NCI-H2196 (cell line): ENCODE measurements around the gene PNISR.
"Not testable (repeated sequence)": the region's sequence is repeated elsewhere in the genome, so short reads cannot be mapped to it uniquely, and the experiment has no call there.

Experiments used
- DNase-seq: peaks from one replicate; lab custom pipeline; 2025; ENCODE audit not compliant: unreplicated experiment; lab: John Stamatoyannopoulos, UW

Gene PNISR, protein sequence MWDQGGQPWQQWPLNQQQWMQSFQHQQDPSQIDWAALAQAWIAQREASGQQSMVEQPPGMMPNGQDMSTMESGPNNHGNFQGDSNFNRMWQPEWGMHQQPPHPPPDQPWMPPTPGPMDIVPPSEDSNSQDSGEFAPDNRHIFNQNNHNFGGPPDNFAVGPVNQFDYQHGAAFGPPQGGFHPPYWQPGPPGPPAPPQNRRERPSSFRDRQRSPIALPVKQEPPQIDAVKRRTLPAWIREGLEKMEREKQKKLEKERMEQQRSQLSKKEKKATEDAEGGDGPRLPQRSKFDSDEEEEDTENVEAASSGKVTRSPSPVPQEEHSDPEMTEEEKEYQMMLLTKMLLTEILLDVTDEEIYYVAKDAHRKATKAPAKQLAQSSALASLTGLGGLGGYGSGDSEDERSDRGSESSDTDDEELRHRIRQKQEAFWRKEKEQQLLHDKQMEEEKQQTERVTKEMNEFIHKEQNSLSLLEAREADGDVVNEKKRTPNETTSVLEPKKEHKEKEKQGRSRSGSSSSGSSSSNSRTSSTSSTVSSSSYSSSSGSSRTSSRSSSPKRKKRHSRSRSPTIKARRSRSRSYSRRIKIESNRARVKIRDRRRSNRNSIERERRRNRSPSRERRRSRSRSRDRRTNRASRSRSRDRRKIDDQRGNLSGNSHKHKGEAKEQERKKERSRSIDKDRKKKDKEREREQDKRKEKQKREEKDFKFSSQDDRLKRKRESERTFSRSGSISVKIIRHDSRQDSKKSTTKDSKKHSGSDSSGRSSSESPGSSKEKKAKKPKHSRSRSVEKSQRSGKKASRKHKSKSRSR

DNA sequence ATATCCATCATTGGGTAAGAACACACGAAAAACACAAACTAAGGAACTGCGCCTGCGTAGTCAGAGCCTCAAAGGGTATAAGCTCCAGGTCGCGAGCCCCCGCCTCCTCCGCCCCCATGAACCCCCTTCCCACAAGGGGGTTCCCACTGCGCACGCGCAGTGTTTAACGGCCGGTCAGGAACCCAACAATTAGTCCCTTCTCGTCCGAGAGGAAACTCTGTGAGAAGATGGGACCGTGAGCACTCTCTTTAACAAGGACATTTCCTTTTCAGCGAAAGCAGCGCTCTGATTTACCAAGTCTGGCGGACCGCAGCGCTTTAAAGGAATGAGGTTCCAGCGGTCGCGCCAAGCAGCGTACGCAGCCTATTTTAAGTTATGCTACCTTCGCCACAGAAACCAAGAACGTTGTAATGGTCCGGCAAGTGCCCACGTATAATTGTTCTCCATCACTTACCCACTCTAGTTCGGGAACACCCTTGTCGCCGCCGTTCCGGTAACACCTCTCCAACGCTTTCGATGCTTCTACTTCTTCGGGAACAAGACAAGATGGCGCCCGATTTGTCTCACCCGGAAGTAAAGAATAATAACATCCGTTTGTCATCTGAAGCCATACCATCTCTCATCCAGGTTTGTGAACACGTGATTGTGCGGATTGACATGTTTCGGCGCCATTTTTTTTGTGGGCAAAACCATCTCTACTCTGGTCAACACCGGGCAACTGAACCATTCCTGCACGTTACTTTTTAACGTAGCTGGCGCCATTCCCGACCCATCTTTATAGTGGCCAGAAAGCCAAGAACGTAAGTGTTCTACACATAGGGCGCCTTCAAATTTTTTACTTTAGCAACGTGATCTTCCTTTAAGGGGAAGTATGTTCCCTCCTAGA lies at the start of gene PNISR:
TSS of gene PNISR (minus strand) at position 548 of the 886 bp plus-strand sequence. CDS start 10,649 bp downstream, outside the sequence.
- DNase-seq, result peak; percentile 94

DNA sequence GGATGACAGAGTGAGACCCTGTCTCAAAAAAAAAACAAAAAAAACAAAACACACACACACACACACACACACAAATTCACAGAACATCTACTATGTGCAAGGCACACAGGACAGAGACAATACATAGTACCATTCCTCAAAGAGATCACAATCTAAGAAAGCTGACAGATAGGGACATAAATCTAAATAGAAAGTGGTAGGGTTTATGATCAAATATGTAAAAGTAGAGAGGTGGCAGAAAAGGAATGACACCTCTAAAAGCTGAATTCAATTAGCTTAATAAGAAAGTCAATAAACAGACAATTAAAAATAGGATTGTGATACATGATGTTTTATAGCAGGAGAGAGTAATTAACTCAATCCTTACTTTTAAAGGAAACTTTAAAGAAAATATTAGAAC lies 48.6 kb upstream of the PNISR start:
- no peak for DNase-seq

DNA sequence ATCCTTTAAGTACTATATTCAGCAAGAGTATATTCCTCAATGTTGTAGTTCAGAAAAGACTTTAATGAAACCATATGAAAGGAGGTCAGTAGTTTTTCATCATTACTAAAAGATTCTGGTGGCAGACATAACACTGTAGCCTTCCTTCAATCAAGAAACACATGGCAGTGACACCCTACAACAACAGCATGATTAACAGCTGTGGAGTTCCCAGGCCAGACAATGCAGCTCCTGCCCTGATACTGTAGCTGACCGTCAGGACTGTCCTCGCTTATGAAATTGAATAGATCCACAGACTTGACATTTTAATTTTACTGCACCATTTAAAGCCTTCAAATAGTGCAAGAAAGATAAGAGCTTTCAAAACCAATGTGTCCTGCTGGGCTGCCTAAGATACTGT lies 46.5 kb upstream of the PNISR start:
- no peak for DNase-seq

DNA sequence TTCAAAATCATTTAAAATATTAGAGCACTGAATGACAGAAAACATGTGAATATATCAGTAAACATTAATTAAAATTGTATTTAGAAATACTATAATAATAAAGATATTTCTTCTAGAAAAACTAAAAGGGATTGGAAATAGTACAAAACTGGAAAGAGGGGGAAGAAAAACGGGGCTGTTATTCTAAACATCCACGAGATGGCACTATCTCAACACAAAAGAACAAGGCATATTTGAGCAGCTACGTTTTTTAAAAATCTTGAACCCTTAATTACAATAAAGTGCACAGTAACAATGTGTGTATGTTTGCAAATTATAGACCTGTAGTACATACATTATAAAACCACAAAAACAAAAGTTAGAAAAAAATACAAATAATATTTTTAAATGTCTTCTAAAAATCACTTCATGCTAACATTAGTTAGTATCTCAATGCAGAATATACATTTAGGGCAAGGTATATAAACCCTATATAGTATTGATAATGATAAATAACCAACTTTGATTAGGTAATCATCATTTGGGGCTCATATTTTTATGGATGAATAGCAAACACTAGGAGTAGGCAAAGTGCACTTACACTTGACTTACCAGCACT lies 42.5 kb upstream of the PNISR start:
- DNase-seq, result peak; percentile 38

DNA sequence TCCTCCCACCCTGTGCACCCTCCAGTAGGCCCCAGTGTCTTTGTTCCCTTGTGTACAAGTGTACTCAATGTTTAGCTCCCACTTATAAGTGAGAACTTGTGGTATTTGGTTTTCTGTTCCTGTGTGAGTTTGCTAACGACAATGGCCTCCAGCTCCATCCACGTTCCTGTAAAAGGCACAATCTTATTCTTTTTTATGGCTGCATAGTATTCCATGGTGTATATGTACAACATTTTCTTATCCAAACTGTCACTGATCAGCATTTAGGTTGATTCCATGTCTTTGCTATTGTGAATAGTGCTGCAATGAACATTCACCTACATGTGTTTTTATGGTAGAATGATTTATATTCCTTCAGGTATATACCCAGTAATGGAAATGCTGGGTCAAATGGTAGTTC lies 34.0 kb upstream of the PNISR start:
- not testable (repeated sequence) for DNase-seq

DNA sequence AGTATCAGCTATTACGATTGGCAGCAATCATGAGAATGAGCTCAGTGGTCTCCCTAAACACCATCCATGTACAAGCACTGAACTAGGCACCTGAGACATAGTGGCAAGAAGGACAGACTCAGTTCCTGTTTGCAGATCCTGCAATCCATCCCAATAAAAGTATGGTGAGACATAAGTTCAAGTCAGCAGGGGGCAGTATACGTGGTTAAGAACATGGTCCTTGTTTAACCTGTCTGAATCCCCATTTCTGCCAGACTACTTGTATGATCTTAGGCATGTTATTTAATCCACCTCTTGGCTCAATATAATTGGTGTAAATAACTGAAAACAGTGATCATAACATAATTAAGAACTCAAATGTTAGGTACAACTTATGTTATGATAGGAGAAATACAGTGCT lies 33.2 kb upstream of the PNISR start:
- peak; percentile 7 for DNase-seq

DNA sequence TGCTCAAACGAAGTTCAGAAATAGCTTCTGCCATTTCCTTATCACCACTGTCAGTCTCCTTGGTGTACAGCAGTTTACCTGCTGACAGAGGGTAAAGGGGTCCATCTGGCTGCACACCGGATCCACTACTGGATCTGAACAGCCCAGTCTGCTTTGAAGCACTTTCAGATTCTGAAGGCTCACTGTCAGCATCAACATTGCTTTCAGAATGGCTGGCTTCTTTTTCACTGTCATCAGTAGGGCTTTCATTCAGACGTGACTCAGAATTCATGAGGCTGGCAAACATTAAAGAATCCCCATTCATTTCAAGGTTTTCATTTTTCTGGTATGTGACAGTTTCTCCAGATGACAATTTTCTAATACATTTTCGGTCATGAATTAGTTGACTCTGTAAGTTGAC lies 21.0 kb upstream of the PNISR start:
- no peak for DNase-seq

DNA sequence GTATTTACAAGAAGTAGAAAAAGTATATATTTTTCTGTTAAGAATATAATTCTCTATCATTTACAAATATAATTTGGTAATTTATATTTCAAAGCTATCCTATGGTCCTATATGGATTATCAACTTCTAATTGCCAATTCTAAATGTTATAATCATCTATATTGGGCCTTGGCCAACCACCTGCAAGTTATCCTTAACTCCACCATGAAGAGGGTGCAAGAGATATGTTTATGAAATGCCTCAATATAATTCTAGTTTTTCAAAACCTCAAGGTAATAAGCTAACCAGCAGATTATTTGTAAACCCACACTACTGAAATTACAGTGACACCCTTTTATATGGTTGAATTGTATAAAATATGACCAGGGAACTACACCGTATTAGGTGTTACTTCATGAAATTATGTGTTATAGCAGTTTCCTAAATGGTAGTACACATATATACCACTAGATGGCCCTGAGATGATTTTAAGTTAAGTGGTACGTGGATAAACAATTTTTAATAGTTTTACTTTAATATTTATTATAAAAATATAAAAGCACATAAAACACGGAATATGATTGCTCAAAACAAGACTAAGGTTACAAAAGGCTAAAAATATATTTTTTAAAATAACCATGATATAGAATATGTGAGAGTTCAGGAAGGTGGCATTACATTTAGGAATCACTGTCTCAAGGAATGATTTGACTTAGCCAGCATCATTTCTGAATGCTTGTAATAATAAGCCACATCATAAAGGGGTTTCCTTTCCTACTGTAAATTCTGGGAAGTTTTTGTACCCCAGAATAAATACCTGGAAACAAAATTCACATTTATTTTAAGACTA lies 9.8 kb upstream of the PNISR start:
- peak; percentile 16 for DNase-seq

DNA sequence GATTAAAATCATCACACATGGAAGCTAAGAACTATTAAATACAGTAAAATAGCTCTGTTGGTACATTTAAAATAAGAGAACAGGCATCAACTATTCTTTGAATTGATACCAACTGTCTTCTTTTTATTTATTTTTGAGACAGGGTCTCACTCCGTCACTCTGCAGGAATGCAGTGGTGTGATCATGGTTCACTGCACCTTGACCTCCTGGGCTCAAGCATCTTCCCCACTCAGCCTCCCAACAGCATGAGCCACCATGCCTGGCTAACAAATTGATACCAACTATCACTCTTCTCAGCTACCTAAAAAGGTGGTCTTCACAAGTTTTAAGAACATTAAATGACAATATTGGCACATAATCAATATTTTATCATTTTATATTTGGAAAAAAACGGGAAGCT lies 7.8 kb upstream of the PNISR start:
- DNase-seq, result no peak

DNA sequence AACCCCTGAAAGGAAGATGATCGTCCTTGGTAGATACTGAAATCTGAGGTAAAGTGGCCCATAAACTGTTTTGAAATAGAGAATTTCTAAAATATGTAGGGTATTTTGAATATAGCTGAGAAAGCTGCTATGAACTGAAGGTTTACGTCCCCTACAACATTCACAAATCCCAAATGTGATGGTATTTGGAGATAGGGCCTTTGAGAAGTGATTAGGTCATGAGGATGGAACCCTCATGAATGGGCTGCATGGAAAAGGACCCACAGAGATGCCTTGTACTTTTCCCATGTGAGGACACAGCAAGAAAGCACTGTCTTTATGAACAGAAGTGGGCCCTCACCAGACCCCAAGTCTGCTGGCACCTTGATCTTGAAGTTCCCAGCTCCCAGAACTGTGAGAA lies 6.8 kb upstream of the PNISR start:
- no peak for DNase-seq

DNA sequence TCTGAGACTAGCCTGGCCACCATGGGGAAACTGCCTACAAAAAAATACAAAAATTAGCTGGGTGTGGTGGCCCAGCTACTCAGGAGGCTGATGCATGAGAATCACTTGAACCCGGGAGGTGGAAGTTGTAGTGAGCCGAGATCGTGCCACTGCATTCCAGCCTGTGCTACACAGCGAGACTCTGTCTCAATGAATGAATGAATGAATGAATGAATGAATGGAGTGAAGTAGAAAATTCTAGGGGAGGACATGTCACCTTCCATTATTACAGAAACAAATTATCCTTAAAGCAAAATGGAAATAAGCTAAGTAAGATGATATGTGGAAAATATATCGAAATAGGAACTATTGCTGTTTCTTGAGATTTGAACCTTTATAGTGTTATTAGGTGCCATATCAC lies 2.9 kb upstream of the PNISR start:
- no peak for DNase-seq

DNA sequence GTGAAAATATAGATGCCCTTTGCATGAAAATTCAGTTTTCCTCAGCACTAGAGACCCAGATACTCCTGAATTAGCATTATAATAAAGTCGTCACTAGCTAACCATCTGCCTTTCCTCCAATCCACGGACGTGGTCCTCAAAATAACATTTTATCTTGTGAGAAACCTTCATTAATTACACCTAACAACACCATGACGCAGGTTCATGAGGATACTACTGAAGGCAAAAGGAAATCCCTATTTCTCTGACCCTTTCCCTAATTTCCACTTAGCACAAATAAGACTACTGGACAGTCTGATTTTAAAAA lies 1.3 kb upstream of the PNISR start:
- DNase-seq, result no peak

DNA sequence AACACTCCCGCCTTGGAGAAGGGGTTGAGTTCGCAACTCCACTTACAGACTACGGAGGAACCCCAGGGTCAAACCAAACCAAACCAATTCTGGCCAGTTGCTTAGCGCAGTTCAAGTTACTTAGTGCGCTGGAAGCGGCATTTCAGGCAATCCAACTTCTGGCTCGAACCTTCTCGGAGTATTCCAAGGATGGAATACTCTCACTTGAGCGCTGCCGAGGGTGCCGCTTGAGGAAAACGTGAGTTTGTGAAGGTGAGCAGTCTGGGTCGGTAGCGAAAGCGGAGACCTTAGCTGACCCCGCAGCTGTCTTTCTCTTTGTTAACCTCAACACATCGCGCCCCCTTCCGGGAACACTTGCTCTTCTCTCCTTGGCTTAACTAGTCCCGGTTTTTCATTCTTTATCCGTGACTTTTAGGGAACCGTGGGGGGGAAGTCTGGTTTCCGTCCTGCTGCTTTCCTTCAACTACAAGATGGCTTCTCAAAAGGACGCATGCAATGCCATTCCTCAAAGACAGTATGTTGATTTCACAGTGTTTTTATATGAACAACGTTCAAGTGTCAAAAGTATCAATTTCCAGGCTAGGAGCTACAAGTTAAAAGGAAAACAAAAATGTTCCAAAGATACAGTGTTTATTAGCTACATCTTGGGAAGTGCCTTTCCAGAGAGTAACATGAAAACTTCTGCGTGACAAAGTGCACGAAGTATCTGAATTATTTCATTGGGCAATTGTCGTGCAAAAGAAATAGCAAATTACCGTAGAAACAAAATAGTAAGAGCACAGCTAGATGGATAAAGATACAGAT lies 741 bp upstream of the PNISR start:
- peak; percentile 86 for DNase-seq

DNA sequence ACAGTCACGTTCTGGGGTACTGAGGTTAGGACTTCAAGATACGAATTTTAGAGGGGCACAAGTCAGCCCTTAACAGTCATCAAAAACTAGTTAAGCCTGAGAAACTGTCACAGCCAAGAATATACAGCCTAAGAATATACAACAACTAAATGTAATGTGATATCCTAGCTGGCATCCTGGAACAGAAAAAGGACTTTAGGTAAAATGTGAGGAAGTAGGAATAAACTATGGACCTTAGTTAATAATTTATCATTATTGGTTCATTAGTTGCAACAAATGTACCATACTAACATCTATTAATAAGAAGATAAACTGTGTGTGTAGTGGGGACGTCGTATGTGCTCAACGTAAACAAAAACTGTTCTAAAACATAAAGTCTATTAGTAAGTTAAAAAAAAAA lies 1.1 kb downstream of the PNISR start:
- no peak for DNase-seq

DNA sequence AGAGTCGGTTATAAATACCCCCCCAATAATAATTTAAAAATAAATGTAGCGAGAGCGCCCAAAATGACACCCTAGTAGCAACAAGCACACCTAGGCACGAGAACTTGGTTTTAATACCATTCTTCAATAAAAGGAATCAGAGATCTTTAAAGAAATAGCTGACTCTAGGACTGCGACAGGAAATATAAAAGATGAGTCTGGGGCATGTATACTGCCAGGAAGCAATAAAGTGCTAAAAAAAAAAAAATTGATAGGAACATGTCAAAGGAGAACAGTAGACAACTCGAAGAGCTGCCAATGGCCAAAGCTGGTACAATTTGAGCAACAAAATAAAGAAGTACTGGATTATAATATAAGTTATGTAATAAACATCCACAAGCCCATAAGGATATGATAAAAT lies 2.2 kb downstream of the PNISR start:
- DNase-seq, result no peak

DNA sequence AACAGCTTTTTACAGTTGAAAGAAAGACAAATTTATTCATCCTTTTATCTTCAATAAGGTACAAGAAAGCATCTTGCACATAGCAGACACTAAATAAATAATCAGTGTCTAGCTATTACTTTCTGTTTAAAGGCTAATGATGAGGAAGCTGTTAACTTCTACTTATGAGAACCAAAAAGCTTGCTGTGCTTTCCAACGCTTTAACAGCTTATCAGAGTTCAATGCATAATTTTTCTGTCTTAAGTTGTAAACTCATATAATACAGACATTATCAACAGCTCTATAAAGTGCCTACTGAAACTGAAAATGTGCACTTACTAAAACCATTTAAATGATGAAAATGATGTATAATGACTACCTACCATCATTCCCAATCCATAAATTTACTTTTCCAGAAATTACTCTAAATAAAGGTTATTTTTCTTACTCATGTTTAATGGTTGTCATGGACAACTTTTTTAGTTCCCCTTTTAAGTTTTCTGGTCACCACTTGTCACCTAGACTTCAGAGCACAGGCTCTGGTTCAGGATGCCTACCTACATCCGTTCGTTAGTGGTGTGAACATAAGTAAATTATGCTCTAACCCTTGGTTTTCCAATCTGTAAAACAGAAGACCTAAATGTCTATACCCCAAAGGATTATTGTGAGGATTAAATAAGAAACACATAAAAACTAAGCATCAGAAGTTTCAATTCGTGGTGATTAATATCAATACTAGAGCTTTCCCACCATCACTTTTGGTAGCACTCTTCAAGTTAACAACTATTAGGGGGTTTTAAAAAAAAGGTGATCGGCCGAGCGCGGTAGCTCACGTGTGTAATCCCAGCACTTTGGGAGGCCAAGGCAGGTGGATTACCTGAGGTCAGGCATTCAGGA lies 8.0 kb downstream of the PNISR start:
- DNase-seq, result no peak

DNA sequence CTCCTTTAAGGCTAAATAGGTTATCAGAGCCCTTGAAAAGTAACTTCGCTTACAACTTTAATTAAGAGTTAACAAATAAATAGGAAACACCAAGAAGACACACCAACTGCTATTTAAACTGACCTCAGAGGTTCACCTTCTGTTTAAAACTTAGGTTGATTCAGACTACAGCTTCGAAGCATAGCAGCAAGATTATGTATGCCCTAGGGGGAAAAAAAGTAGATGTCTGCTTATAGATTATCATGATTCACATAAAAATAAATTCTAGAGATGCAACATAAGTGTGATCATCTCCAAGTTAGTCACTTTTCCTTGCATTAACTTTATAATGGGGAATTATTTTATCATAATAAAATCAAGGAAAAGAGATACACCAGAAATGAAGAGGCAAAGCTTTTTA lies 8.9 kb downstream of the PNISR start:
- no peak for DNase-seq

DNA sequence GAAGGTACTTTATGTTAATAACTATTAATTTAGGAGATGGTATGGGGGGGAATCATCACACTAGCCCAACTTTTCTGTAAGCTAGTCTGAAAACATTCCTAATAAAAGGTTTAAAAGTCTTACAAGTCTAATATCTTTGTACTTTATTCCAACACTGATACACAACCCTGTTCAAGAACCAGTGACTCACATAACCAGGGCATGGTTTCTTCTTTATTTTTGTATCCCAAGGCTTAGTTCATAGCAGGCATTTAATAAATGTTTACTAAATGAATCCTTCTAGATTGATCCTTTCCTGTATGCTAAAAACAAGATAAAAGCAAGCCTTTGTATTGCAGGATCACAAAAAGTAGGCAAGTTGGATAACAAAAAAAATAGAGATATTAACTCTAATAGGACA lies 9.7 kb downstream of the PNISR start:
- no peak for DNase-seq

DNA sequence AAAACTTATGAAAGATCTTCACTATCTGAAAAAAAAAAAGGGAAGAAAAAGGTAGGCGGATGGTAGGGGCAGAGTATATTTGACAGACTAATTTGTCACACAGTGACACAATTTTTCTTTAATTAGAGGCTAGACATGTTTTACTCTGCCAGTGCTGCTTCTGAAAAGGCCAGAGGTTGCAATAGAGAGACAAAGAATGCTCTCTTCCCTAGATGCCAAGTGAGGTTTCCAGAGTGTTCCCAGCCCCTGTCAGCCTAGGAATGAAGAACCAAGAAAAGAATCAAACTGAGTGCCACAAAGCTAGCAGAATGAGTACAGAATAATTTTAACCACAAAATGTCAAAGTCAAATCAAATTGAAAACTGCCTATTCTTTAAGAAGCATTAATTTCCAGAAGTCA lies 13.0 kb downstream of the PNISR start:
- no peak for DNase-seq
